Measurements from ENCODE around the gene MMP11. TPM values are rescaled to one million over a fixed set of nuclear protein-coding genes. Genes with fewer than 3 reads are reported as not detected.

MMP11 gene
- total and polyA plus RNA-seq, 2 of the 13 experiments (the other 11 are each of a cell fraction or from before 2014, with no cell fraction given), result 8.9 to 28.6 TPM

DNA sequence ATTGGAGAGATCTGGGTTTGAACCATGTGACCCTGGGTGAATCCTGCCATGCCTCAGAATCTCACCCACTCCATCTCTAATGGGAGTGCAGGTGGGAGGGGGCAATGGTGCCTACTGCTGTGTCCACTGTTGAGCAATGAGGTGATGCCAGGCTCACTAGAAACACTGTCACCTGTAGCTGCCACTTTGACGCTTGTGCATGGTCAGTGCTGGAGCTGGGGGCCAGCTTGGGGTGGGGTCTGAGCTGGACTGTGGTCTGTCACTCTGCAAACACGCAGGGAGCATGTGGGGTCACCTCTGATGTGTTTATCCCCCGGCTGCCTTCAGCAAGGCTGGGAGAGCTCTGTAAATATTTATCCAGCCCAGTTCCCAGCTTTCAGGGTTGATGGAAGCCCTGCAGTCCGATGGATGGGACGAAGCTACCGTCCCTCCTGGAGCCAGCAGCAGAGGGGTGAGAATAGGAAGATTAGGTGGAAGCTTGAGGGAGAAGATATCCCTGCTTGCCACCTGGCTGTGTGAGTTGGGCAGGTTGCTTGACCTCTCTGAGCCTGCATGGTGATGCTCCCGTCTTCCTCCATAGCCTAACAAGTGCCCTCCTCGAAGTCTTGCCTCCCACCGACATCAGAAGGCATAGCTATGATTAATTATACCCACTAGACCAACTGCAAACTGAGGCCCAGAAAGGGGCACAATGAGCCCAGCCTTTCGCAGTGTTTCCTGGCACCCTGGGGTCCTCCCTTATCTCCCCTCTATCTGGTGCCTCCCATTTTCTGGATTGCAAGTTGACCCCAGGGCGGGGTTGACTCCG is 1.7 kb downstream of the MMP11 start (continued):
- TF ChIP-seq SNAPC4 (CRISPR knock-in tag; IDR thresholded peaks at IDR 0.05), result no peak
- 0 out of 2 replicates have a peak, but pooled peaks have one; percentile 62 for TF ChIP-seq SIX4 (CRISPR knock-in tag; IDR thresholded peaks at IDR 0.05)
- TF ChIP-seq TAF1 (CRISPR knock-in tag; IDR thresholded peaks at IDR 0.05), result no peak
- TF ChIP-seq ETV6 (CRISPR knock-in tag; conservative IDR thresholded peaks at IDR 0.05), result no peak
- peak; percentile 74; the same call in 1 of the 2 replicates for TF ChIP-seq ZFP37 (CRISPR knock-in tag; IDR thresholded peaks at IDR 0.05; ENCODE audit: borderline replicate concordance)
- TF ChIP-seq IRF2 (CRISPR knock-in tag; IDR thresholded peaks at IDR 0.05), result peak; percentile 58; the same call in 1 of the 2 replicates
- TF ChIP-seq, protein P1, sequence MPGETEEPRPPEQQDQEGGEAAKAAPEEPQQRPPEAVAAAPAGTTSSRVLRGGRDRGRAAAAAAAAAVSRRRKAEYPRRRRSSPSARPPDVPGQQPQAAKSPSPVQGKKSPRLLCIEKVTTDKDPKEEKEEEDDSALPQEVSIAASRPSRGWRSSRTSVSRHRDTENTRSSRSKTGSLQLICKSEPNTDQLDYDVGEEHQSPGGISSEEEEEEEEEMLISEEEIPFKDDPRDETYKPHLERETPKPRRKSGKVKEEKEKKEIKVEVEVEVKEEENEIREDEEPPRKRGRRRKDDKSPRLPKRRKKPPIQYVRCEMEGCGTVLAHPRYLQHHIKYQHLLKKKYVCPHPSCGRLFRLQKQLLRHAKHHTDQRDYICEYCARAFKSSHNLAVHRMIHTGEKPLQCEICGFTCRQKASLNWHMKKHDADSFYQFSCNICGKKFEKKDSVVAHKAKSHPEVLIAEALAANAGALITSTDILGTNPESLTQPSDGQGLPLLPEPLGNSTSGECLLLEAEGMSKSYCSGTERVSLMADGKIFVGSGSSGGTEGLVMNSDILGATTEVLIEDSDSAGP (CRISPR knock-in tag; IDR thresholded peaks at IDR 0.05; ENCODE audit: borderline replicate concordance), result peak; percentile 35; the same call in 1 of the 2 replicates
- no peak for TF ChIP-seq ZFP41 (CRISPR knock-in tag; IDR thresholded peaks at IDR 0.05; ENCODE audit: borderline replicate concordance)
- TF ChIP-seq KMT2B (CRISPR knock-in tag; IDR thresholded peaks at IDR 0.05), result no peak
- peak; percentile 34; the same call in 1 of the 2 replicates for TF ChIP-seq SSRP1 (CRISPR knock-in tag; IDR thresholded peaks at IDR 0.05)
- peak; percentile 27; the same call in 1 of the 2 replicates for TF ChIP-seq MYC (CRISPR knock-in tag; IDR thresholded peaks at IDR 0.05; ENCODE audit: borderline replicate concordance)
- no peak for TF ChIP-seq ZNF75D (CRISPR knock-in tag; IDR thresholded peaks at IDR 0.05; ENCODE audit: borderline replicate concordance)
- TF ChIP-seq, protein P2, sequence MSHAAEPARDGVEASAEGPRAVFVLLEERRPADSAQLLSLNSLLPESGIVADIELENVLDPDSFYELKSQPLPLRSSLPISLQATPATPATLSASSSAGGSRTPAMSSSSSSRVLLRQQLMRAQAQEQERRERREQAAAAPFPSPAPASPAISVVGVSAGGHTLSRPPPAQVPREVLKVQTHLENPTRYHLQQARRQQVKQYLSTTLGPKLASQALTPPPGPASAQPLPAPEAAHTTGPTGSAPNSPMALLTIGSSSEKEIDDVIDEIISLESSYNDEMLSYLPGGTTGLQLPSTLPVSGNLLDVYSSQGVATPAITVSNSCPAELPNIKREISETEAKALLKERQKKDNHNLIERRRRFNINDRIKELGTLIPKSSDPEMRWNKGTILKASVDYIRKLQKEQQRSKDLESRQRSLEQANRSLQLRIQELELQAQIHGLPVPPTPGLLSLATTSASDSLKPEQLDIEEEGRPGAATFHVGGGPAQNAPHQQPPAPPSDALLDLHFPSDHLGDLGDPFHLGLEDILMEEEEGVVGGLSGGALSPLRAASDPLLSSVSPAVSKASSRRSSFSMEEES (CRISPR knock-in tag; IDR thresholded peaks at IDR 0.05), result peak; percentile 59; the same call in 1 of the 2 replicates
- TF ChIP-seq THRA (CRISPR knock-in tag; IDR thresholded peaks at IDR 0.05; ENCODE audit: borderline replicate concordance), result peak; percentile 100
- TF ChIP-seq ZNF350 (CRISPR knock-in tag; IDR thresholded peaks at IDR 0.05; ENCODE audit: borderline replicate concordance, low read depth), result peak; percentile 82
- TF ChIP-seq ZFP36L1 (CRISPR knock-in tag; IDR thresholded peaks at IDR 0.05), result peak; percentile 81; the same call in 1 of the 2 replicates
- peak; percentile 63; the same call in 1 of the 2 replicates for TF ChIP-seq KAT7 (CRISPR knock-in tag; IDR thresholded peaks at IDR 0.05; ENCODE audit: borderline replicate concordance)
- TF ChIP-seq TCF7 (IDR thresholded peaks at IDR 0.05; ENCODE audit: low read depth), result peak; percentile 72
